ENCODE results near the gene MINDY2. TPM values are rescaled to one million over a fixed set of nuclear protein-coding genes. Genes with fewer than 3 reads are reported as not detected.

MINDY2 gene
- total and polyA plus RNA-seq, 10 of the 15 experiments (the other 5 are each of a cell fraction or from before 2014, with no cell fraction given), result 0.73 to 9.4 (median 3.3) TPM

DNA sequence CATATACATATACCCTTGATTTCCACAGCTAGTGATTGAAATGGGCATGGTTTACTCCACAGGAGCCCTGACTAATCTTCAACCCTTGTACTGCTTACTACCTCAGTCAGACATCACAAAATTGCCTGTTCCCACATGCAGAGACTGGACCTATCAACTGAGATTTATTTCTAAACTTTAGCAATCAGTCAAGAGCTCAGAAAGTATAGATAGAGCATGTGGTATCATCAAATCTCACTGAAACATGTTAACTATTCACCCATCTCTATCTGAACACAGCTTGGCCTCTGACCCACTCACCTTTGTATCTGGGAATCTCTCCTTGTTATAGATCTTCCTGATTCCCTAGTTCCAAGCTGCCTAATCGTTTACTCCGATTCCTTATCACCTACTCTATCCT lies 36.2 kb upstream of the MINDY2 start:
- Histone ChIP-seq H3K9ac (ENCODE audit: control insufficient read depth, insufficient read depth, low read length) (no peak overlapping the region), H3K9me3 (replicated peaks; ENCODE audit: control insufficient read depth, insufficient read depth, low read length) (peaks cover 3% of the 10 kb centered on the region; the same call in 2 of the 3 replicates), H3K79me2 (ENCODE audit: control insufficient read depth, insufficient read depth, low read length) (peaks cover 85% of the 10 kb centered on the region), H4K20me1 (ENCODE audit: control insufficient read depth, insufficient read depth) (no peaks in the 10 kb centered on the region; the same call in 1 of the 2 replicates), H3K36me3 (ENCODE audit: control insufficient read depth in 2 of 2, insufficient read depth in 2 of 2, low read length in 1 of 2) (no peaks in the 10 kb centered on the region; a peak in 1 of 4 replicates), H3K4me1 (ENCODE audit: control insufficient read depth, insufficient read depth, low read length) (peaks cover 7% of the 10 kb centered on the region), H3K4me2 (ENCODE audit: control insufficient read depth, insufficient read depth) (no peak overlapping the region), H3K27me3 (replicated peaks in 1 of 2; ENCODE audit: control insufficient read depth in 2 of 2, insufficient read depth in 2 of 2, low read length in 1 of 2) (no peaks in the 10 kb centered on the region), H3K27ac (ENCODE audit: control insufficient read depth, insufficient read depth) (no peak overlapping the region), H2AFZ (ENCODE audit: control insufficient read depth, low read depth, low read length) (no peak overlapping the region), H3K4me3 (no peak overlapping the region)
- WGBS (ENCODE audit: insufficient coverage, insufficient replicate concordance, low lambda C conversion rate, missing lambda C conversion rate), result 100% methylated on average over 2 of the region's 2 CpGs
- CTCF ChIA-PET, result interaction anchor here (0.8 kb wide), 1 partner anchor 9 kb away, joined by 3 read pairs; no protein-coding TSS in a partner anchor
- in situ Hi-C loops (cut with MboI), result no loop called here
- RAD21 ChIA-PET (ENCODE audit: unreplicated experiment), result no interaction called here
- intact Hi-C loops (cut with micrococcal nuclease; ENCODE audit: unreplicated experiment), result no loop called here
- peak; percentile 74 for FAIRE-seq
- SMC1A ChIA-PET (ENCODE audit: uncharacterized antibody, unreplicated experiment), result interaction anchor here (1.2 kb wide), 2 partner anchors 9 to 10 kb away, joined by 4 to 7 read pairs; no protein-coding TSS in a partner anchor
- ATAC-seq, result no peak
- DNase-seq (ENCODE audit: low read depth, low spot score), result no peak
- POLR2A ChIA-PET, result interaction anchor here (0.5 to 1.1 kb wide), 2 partner anchors 8 to 9 kb away, joined by 6 read pairs; no protein-coding TSS in a partner anchor
- no TSS peak for BruUV-seq (replicated peaks)
- TF ChIP-seq, protein P1, sequence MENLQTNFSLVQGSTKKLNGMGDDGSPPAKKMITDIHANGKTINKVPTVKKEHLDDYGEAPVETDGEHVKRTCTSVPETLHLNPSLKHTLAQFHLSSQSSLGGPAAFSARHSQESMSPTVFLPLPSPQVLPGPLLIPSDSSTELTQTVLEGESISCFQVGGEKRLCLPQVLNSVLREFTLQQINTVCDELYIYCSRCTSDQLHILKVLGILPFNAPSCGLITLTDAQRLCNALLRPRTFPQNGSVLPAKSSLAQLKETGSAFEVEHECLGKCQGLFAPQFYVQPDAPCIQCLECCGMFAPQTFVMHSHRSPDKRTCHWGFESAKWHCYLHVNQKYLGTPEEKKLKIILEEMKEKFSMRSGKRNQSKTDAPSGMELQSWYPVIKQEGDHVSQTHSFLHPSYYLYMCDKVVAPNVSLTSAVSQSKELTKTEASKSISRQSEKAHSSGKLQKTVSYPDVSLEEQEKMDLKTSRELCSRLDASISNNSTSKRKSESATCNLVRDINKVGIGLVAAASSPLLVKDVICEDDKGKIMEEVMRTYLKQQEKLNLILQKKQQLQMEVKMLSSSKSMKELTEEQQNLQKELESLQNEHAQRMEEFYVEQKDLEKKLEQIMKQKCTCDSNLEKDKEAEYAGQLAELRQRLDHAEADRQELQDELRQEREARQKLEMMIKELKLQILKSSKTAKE (IDR thresholded peaks at IDR 0.05; ENCODE audit: low read depth, poor library complexity, severe bottlenecking), result no peak
- TF ChIP-seq RBBP5 (conservative IDR thresholded peaks at IDR 0.05) (no peak), IRF4 (IDR thresholded peaks at IDR 0.05; ENCODE audit: low read depth, low read length) (no peak), RUNX3 (IDR thresholded peaks at IDR 0.05; ENCODE audit: low read length) (no peak), IRF3 (IDR thresholded peaks at IDR 0.05) (no peak), WRNIP1 (IDR thresholded peaks at IDR 0.05; ENCODE audit: borderline replicate concordance, low read depth, low read length) (no peak), EGR1 (IDR thresholded peaks at IDR 0.05; ENCODE audit: borderline replicate concordance in 1 of 2, low read depth in 2 of 2, low read length in 2 of 2) (no peak), ZBED1 (IDR thresholded peaks at IDR 0.05; ENCODE audit: borderline replicate concordance) (no peak), SMC3 (IDR thresholded peaks at IDR 0.05; ENCODE audit: borderline replicate concordance, low read length) (no peak), ZBTB40 (IDR thresholded peaks at IDR 0.05; ENCODE audit: borderline replicate concordance) (no peak), E2F4 (IDR thresholded peaks at IDR 0.05; ENCODE audit: low read depth, low read length) (no peak), CBX5 (IDR thresholded peaks at IDR 0.05; ENCODE audit: low read depth) (no peak)
- TF ChIP-seq, protein P2, sequence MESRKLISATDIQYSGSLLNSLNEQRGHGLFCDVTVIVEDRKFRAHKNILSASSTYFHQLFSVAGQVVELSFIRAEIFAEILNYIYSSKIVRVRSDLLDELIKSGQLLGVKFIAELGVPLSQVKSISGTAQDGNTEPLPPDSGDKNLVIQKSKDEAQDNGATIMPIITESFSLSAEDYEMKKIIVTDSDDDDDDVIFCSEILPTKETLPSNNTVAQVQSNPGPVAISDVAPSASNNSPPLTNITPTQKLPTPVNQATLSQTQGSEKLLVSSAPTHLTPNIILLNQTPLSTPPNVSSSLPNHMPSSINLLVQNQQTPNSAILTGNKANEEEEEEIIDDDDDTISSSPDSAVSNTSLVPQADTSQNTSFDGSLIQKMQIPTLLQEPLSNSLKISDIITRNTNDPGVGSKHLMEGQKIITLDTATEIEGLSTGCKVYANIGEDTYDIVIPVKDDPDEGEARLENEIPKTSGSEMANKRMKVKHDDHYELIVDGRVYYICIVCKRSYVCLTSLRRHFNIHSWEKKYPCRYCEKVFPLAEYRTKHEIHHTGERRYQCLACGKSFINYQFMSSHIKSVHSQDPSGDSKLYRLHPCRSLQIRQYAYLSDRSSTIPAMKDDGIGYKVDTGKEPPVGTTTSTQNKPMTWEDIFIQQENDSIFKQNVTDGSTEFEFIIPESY (IDR thresholded peaks at IDR 0.05), result no peak

Measured in GM12878 (cell line).